DOHH2 (cell line): ENCODE results near the gene KIF21A.

Experiments
- EZH2phosphoT487 ChIP-seq: fragments of 200-600 bp; sonication (generic); IDR thresholded peaks from 2 replicates; pipeline ENCODE4 v1.6.1; 2017; ENCODE audit warnings: borderline replicate concordance, mild to moderate bottlenecking, antibody characterized with exemption, low read length, moderate library complexity, mixed read lengths
- TF ChIP-seq, protein P1 (sequence below): fragments of 200-600 bp; sonication (generic); IDR thresholded peaks from one replicate; pipeline ENCODE4 v1.5.1; 2014; ENCODE audit warnings: antibody characterized with exemption, mild to moderate bottlenecking, low read depth, low read length; ENCODE audit not compliant: poor library complexity, severe bottlenecking

DNA sequence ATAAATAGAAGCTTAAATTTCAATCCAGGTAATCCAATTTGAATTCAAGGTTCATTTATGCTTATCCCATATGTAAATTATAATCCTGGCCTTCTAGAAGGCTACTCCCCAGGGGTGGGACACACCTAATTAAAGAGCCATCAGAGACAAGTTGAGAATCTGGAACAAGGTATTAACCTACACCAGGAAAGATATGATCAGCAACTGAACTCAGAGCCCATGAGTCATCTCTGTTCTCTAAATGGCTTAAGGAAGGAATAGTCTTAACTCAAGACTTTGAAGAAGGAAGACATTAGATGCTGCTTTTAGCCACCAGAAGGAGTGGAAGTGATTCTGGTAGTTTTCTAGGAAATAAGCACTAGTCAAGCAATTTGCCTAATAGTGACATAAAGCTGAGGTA lies 88.0 kb downstream of the KIF21A start:
- TF ChIP-seq, protein P1, sequence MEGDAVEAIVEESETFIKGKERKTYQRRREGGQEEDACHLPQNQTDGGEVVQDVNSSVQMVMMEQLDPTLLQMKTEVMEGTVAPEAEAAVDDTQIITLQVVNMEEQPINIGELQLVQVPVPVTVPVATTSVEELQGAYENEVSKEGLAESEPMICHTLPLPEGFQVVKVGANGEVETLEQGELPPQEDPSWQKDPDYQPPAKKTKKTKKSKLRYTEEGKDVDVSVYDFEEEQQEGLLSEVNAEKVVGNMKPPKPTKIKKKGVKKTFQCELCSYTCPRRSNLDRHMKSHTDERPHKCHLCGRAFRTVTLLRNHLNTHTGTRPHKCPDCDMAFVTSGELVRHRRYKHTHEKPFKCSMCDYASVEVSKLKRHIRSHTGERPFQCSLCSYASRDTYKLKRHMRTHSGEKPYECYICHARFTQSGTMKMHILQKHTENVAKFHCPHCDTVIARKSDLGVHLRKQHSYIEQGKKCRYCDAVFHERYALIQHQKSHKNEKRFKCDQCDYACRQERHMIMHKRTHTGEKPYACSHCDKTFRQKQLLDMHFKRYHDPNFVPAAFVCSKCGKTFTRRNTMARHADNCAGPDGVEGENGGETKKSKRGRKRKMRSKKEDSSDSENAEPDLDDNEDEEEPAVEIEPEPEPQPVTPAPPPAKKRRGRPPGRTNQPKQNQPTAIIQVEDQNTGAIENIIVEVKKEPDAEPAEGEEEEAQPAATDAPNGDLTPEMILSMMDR = no peak
- no peak for TF ChIP-seq EZH2phosphoT487
